DLD1 (cell line): ENCODE data around the gene SNED1.
"Not testable (repeated sequence)": the region's sequence is repeated elsewhere in the genome, so short reads cannot be mapped to it uniquely, and the experiment has no call there.

Source experiments
- in situ Hi-C: cut with HindIII; loops from 2 replicates; pipeline ENCODE4 v1.10.0; 2017; ENCODE audit warnings: low sequenced_read_pairs

The SNED1 gene

GRCh38 chr2:240972201-240972600 is 26.2 kb upstream of the SNED1 start:
- in situ Hi-C loops: no loop called here

GRCh38 chr2:240972636-240973521 is 25.5 kb upstream of the SNED1 start:
- in situ Hi-C loops: no loop called here

GRCh38 chr2:240974771-240975572 is 23.4 kb upstream of the SNED1 start:
- in situ Hi-C loops: no loop called here

GRCh38 chr2:240975903-240976302 is 22.5 kb upstream of the SNED1 start:
- in situ Hi-C loops: not testable (repeated sequence)

DNA sequence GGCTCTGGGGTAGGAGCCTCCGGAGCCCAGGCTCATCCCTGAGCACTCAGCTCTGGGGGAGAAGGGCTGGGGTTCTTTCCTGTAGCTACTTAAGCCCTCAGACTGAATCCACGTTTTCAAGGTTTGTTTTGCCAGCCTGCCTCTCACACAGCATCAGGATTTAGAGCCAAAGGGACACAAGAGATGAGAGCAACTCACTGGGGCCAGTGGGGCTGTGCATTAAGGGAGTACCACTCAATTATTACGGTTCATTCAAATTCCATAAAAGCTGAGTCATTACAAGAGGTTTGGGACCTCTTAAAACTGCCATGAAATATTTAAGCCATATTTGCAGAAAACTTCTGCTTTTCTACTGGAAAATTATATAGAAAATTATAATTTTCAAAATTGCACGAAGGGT is 17.1 kb upstream of the SNED1 start:
- in situ Hi-C loops: no loop called here

- in situ Hi-C loops: no loop called here
These were observed 16.3 kb upstream of the SNED1 start for GRCh38 chr2:240981871-240982800.

- in situ Hi-C loops: no loop called here
These were observed 15.6 kb upstream of the SNED1 start for GRCh38 chr2:240982821-240983281.

DNA sequence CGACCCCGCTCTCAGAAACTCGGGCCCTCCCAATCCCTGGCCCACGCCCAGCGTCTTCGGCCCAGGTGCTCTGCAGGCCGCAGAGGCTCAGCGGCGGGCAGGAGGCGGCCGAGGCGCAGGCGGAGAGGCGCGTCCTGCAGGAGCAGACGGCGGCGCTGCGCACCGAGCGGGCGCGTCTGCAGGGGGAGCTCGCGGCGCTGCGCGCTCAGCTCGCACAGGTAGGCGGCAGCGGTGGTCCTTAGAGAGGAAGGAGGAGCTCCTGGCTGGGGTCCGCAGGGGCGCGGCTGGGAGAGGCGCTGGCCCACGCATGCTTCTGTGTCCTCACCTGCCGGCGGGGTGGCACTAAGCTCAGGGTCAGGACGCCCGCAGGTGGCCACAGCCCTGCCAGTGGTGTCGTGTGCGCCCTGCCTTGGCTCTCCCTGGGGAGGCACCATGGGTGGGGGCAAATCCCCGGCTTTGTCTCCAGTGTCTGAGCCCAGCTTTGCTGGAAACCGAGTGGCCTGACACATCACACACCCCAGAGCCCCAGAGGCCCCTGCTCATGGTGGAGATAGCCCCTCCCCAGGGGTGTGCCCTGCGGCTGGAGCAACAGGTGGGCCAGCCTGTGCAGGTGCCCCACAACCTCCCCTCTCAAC is 14.9 kb upstream of the SNED1 start:
- in situ Hi-C loops: no loop called here

GRCh38 chr2:240983996-240984498 is 14.4 kb upstream of the SNED1 start:
- in situ Hi-C loops: no loop called here

- in situ Hi-C loops: no loop called here
These were observed 12.3 kb upstream of the SNED1 start for GRCh38 chr2:240985881-240986786.

DNA sequence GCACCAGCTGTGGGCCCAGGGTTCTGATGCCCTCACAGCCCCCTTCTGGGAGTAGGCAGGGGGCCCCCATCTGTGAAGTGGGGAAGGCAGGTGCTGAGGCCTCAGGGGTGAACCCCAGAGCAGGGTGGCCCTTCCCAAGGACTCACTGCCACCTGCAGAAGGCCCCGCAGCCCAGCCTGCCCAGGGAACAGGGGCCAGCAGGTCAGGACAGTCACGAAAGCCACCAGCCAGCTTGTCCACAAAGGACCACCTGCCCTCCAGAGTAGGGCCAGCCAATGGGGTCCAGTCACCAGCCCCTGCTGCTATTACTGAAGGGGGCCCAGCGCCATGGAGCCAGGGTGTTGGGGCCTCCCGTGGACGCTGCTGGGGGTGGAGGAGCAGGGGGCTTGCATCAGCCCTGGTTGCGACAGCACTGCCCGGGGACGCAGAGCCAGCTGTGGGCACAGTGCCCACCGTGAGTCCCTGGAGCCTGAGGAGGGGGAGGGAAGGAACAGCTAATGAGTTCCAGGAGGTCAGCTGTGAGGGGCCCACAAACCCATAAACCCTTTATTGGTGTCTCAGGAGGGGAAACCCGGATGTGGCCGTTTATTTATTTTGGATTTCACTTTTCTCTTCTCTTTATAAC is 11.5 kb upstream of the SNED1 start:
- in situ Hi-C loops: no loop called here

GRCh38 chr2:240987588-240987987 is 10.8 kb upstream of the SNED1 start:
- in situ Hi-C loops: no loop called here

GRCh38 chr2:240988146-240988545 is 10.3 kb upstream of the SNED1 start:
- in situ Hi-C loops: no loop called here

- in situ Hi-C loops: no loop called here
These were observed 9.7 kb upstream of the SNED1 start for GRCh38 chr2:240988571-240989271.

GRCh38 chr2:240989451-240990265 is 8.8 kb upstream of the SNED1 start:
- in situ Hi-C loops: no loop called here

DNA sequence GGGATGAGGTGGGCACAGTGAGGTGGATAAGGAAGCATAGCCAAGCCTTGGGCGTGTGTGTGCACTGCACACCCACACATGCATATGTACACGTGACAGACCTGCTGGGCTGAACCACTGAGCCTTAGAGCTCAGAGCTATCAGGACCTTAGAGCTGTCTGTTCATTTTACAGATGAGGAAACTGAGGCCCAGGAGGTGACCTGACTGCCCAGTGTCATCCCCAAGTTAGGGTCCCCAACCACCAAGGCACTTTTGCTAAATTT is 8.2 kb upstream of the SNED1 start:
- in situ Hi-C loops: no loop called here

DNA sequence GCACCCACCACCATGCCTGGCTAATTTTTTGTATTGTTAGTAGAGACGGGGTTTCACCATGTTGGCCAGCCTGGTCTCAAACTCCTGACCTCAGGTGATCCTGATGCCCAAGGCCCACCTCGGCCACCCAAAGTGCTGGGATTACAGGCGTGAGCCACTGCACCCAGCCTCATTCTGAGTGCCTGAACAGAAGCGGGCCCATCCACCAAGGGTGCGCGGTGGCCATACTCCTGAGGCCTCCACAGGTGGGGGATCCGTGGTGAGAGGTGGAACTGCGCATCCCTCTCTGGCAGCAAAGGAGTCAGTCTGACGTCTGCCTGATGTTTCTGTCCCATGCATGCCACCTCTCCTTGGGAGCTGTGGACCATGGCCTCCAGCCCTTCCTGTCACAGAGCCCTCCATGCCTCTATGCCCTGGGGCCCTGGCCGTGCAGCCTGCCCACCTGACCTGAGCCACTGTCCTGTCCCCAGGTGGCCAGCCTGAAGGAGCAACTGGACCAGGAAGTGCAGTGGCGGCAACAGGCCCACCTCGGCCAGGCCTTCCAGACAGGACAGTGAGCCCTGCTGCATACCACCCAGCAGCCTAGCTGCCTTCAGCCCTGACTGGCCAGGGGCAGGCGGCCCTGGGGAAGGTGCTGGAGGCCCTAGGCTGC is 7.6 kb upstream of the SNED1 start:
- in situ Hi-C loops: no loop called here
